GM12878 (cell line): ENCODE data around the gene PITRM1. TPM values are rescaled to one million over a fixed set of nuclear protein-coding genes. Genes with fewer than 3 reads are reported as not detected.

Experiments
- ATAC-seq: fragments of 200-7000 bp; cut with Tn5 transposase; 3 replicates; pipeline ENCODE4 v1.9.1; 2020; ENCODE audit warnings: mild to moderate bottlenecking, moderate library complexity
- BruUV-seq: library from RNA; stranded (reverse); fragments of 400-500 nt; replicated peaks from 2 replicates; lab custom pipeline; 2021; lab: Mats Ljungman, UMichigan
- CTCF ChIA-PET: fragments of 300-600 bp; sonication (Branson Sonifier 250); formaldehyde crosslinking; extraction: SDS; loops from one replicate; lab custom pipeline; 2021; ENCODE audit warnings: inconsistent platforms; lab: Yijun Ruan, JAX
- POLR2A ChIA-PET: fragments of 350-600 bp; formaldehyde crosslinking; extraction: SDS; loops from one replicate; lab custom pipeline; 2021; ENCODE audit warnings: inconsistent platforms; lab: Charles Lee
- RAD21 ChIA-PET: fragments of 300-600 bp; sonication (Branson Sonifier 250); formaldehyde crosslinking; loops from one replicate; lab custom pipeline; 2023; ENCODE audit warnings: antibody characterized with exemption; ENCODE audit not compliant: unreplicated experiment; lab: Charles Lee
- SMC1A ChIA-PET: fragments of 300-600 bp; sonication (Branson Sonifier 250); formaldehyde crosslinking; loops from one replicate; lab custom pipeline; 2023; ENCODE audit not compliant: unreplicated experiment, uncharacterized antibody; lab: Charles Lee
- DNase-seq: peaks from one replicate; pipeline ENCODE4 v3.0.0-alpha.2; 2011; ENCODE audit warnings: low read depth, low spot score
- FAIRE-seq: peaks from 3 replicates; lab custom pipeline; 2011; peaks lifted over from hg19 to GRCh38; lab: Jason Lieb, UNC
- H2AFZ ChIP-seq: 2 replicates; pipeline ENCODE4 v1.6.0; 2011; ENCODE audit warnings: low read depth, low read length, control low read depth; ENCODE audit not compliant: control insufficient read depth
- H3K27ac ChIP-seq: 2 replicates; pipeline ENCODE4 v1.5.1; 2011; ENCODE audit warnings: control low read depth; ENCODE audit not compliant: control insufficient read depth, insufficient read depth
- H3K27me3 ChIP-seq, 2 experiments: replicated peaks in 1 of 2; 2 replicates each; pipeline versions ENCODE4 v1.6.0 to v1.6.1; 2011; ENCODE audit warnings: low read length in 1 of 2; ENCODE audit not compliant: control insufficient read depth in 2 of 2, insufficient read depth in 2 of 2
- H3K36me3 ChIP-seq, 2 experiments: 2 replicates each; pipeline ENCODE4 v1.5.1; 2011; ENCODE audit warnings: low read length in 1 of 2; ENCODE audit not compliant: control insufficient read depth in 2 of 2, insufficient read depth in 2 of 2
- H3K4me1 ChIP-seq: 2 replicates; pipeline ENCODE4 v1.6.1; 2011; ENCODE audit warnings: mild to moderate bottlenecking, low read length, moderate library complexity, mixed read lengths; ENCODE audit not compliant: control insufficient read depth, insufficient read depth
- H3K4me2 ChIP-seq: 2 replicates; pipeline ENCODE4 v1.6.0; 2011; ENCODE audit warnings: control low read depth; ENCODE audit not compliant: control insufficient read depth, insufficient read depth
- H3K4me3 ChIP-seq: fragments of 200-600 bp; sonication (generic); 2 replicates; pipeline ENCODE4 v1.5.1; 2016
- H3K79me2 ChIP-seq: 2 replicates; pipeline ENCODE4 v1.6.0; 2011; ENCODE audit warnings: low read length; ENCODE audit not compliant: control insufficient read depth, insufficient read depth
- H3K9ac ChIP-seq: 2 replicates; pipeline ENCODE4 v1.8.0; 2011; ENCODE audit warnings: low read length, control low read depth, mixed read lengths; ENCODE audit not compliant: control insufficient read depth, insufficient read depth
- H3K9me3 ChIP-seq: replicated peaks from 3 replicates; pipeline ENCODE4 v1.5.1; 2011; ENCODE audit warnings: mild to moderate bottlenecking, low read length; ENCODE audit not compliant: control insufficient read depth, insufficient read depth
- H4K20me1 ChIP-seq: 2 replicates; pipeline ENCODE4 v1.6.0; 2011; ENCODE audit not compliant: control insufficient read depth, insufficient read depth
- CHD2 ChIP-seq: IDR thresholded peaks from 2 replicates; pipeline ENCODE4 v1.6.1; 2011; ENCODE audit warnings: low read depth, low read length, improper control_type of control experiment, borderline replicate concordance
- IKZF2 ChIP-seq, 2 experiments: fragments of 450-650 bp; IDR thresholded peaks; 2 replicates each; pipeline ENCODE4 v1.6.1; 2017; ENCODE audit warnings: mild to moderate bottlenecking in 2 of 2, moderate library complexity in 2 of 2
- POLR2A ChIP-seq: IDR thresholded peaks from 2 replicates; pipeline ENCODE4 v1.6.1; 2011; ENCODE audit warnings: low read depth, mild to moderate bottlenecking, low read length
- STAT3 ChIP-seq: IDR thresholded peaks from 2 replicates; pipeline ENCODE4 v1.6.1; 2011; ENCODE audit warnings: low read depth, low read length, improper control_type of control experiment
- TCF3 ChIP-seq: IDR thresholded peaks from 2 replicates; pipeline ENCODE4 v1.6.1; 2012; ENCODE audit warnings: low read depth, mild to moderate bottlenecking, low read length, borderline replicate concordance; ENCODE audit not compliant: insufficient read depth
- ZNF274 ChIP-seq: IDR thresholded peaks from one replicate; pipeline ENCODE4 v1.8.0; 2011; ENCODE audit not compliant: insufficient read length, insufficient read depth
- WGBS: methylation state at CpG from one replicate; pipeline ENCODE4 v1.1.6; 2016; ENCODE audit warnings: low lambda C conversion rate; ENCODE audit not compliant: insufficient replicate concordance, insufficient coverage; ENCODE audit errors: missing lambda C conversion rate; 5-methylcytosine and 5-hydroxymethylcytosine counted together
- in situ Hi-C: fragments of 300-500 bp; cut with MboI; formaldehyde crosslinking; loops from 9 replicates; pipeline ENCODE4 v1.14.3; 2018; ENCODE audit warnings: mixed read lengths
- intact Hi-C: fragments of 100-400 bp; cut with micrococcal nuclease; formaldehyde crosslinking; loops from one replicate; pipeline ENCODE4 v1.14.2; 2022; ENCODE audit not compliant: unreplicated experiment
- polyA plus RNA-seq, 11 experiments: library from polyadenylated mRNA; depleted of rRNA in 4 of 11; unstranded in 6 of 11; stranded (reverse) in 5 of 11; fragments of >200 nt; fragmentation: Nextera tagmentation in 4 of 11; fragmentation: Illumina TruSeq in 1 of 11; extraction: Ambion mirVana in 4 of 11; extraction: Trizol in 1 of 11; gene quantifications; 1 replicate in 1 of 11; 2 replicates in 10 of 11; pipeline versions ENCODE4 v1.2.1 to v1.2.3, GENCODE V29; 2011 to 2016; ENCODE audit warnings: inconsistent platforms in 2 of 11, missing spikeins in 2 of 11, low read depth in 1 of 11
- total RNA-seq, 4 experiments: library from RNA; depleted of rRNA in 3 of 4; stranded (reverse); fragments of >200 nt in 3 of 4; fragmentation: Illumina TruSeq in 1 of 4; extraction: Trizol in 1 of 4; gene quantifications; 2 replicates each; pipeline versions ENCODE4 v1.2.1 to v1.2.3, GENCODE V29; 2013 to 2021
- TF ChIP-seq, protein P1 (sequence below): IDR thresholded peaks from 2 replicates; pipeline ENCODE4 v1.6.1; 2011; ENCODE audit warnings: borderline replicate concordance, low read depth, mild to moderate bottlenecking, moderate library complexity, low read length; ENCODE audit not compliant: insufficient read depth, poor library complexity, severe bottlenecking
- TF ChIP-seq, protein P2 (sequence below): IDR thresholded peaks from 2 replicates; pipeline ENCODE4 v1.6.1; 2011; ENCODE audit warnings: mild to moderate bottlenecking, low read depth, low read length, moderate library complexity; ENCODE audit not compliant: insufficient replicate concordance
- TF ChIP-seq, protein P3 (sequence below): fragments of 450-650 bp; IDR thresholded peaks from 2 replicates; pipeline ENCODE4 v1.6.1; 2016; ENCODE audit warnings: mild to moderate bottlenecking
- TF ChIP-seq, protein P4 (sequence below): fragments of 450-650 bp; conservative IDR thresholded peaks from 2 replicates; pipeline ENCODE4 v1.6.1; 2017; ENCODE audit warnings: mild to moderate bottlenecking, moderate library complexity

PITRM1 gene
- total and polyA plus RNA-seq, 10 of the 15 experiments (the other 5 are each of a cell fraction or from before 2014, with no cell fraction given), result 15.5 to 53.0 (median 45.0) TPM

DNA sequence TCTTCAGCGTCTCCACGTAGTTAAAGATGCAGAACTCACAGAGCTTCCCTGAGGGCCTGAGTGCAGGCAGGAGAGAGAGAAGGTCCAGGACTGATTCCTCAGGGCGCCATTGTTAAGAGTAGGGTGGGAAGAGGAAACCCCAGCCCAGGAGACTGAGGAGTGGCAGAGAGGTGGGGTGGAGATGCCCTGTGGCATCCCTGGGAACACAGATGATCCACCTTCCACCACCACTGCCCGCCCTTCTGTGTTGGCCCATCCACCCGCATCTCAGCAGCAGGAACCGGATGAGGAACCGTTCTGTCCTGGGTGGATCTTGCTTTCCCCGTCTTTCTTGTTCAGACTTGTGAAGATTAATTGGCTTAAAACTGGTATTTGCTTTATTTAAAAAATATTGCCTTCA, 56.9 kb downstream of the PITRM1 start (continued):
- TF ChIP-seq, protein P1, sequence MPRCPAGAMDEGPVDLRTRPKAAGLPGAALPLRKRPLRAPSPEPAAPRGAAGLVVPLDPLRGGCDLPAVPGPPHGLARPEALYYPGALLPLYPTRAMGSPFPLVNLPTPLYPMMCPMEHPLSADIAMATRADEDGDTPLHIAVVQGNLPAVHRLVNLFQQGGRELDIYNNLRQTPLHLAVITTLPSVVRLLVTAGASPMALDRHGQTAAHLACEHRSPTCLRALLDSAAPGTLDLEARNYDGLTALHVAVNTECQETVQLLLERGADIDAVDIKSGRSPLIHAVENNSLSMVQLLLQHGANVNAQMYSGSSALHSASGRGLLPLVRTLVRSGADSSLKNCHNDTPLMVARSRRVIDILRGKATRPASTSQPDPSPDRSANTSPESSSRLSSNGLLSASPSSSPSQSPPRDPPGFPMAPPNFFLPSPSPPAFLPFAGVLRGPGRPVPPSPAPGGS, result no peak
- TF ChIP-seq, protein P2, sequence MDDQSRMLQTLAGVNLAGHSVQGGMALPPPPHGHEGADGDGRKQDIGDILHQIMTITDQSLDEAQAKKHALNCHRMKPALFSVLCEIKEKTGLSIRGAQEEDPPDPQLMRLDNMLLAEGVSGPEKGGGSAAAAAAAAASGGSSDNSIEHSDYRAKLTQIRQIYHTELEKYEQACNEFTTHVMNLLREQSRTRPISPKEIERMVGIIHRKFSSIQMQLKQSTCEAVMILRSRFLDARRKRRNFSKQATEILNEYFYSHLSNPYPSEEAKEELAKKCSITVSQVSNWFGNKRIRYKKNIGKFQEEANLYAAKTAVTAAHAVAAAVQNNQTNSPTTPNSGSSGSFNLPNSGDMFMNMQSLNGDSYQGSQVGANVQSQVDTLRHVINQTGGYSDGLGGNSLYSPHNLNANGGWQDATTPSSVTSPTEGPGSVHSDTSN, result no peak
- TF ChIP-seq ZNF274 (no peak), STAT3 (no peak), CHD2 (no peak), POLR2A (no peak)

DNA sequence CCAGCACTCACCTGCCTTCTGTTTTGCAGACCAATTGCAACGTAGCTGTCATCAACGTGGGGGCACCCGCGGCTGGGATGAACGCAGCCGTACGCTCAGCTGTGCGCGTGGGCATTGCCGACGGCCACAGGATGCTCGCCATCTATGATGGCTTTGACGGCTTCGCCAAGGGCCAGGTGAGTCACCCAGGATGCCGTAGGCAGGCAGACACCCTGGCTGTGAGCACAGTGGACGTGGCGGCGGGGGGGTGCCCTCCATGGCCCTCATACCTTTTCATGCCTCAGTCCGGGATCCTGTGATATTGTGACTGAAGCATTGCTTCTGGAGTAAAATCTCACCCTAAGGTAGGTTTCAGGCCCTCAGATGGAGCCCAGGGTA, 59.2 kb downstream of the PITRM1 start:
- H3K27ac ChIP-seq, result no peak overlapping the region
- ChIA-PET POLR2A (interaction anchor here (0.5 kb wide), 1 partner anchor 65 kb away, joined by 4 read pairs; no protein-coding TSS in a partner anchor), CTCF (no interaction called here), RAD21 (no interaction called here), SMC1A (no interaction called here)
- DNase-seq (no peak), FAIRE-seq (no peak), ATAC-seq (no peak)
- H3K27me3 ChIP-seq, result no peaks in the 10 kb centered on the region
- peaks cover 43 to 55% of the 10 kb centered on the region in 2 experiments for H3K36me3 ChIP-seq
- in situ Hi-C loops (no loop called here), intact Hi-C loops (no loop called here)
- H2AFZ ChIP-seq, result no peak overlapping the region
- no peaks in the 10 kb centered on the region for H3K4me1 ChIP-seq
- no peaks in the 10 kb centered on the region for H4K20me1 ChIP-seq
- no peak overlapping the region for H3K9ac ChIP-seq
- no peaks in the 10 kb centered on the region for H3K79me2 ChIP-seq
- no TSS peak for BruUV-seq
- H3K4me3 ChIP-seq, result no peak overlapping the region
- 99% methylated on average over 16 of the region's 19 CpGs for WGBS
- H3K4me2 ChIP-seq, result no peak overlapping the region
- H3K9me3 ChIP-seq, result no peaks in the 10 kb centered on the region
- TF ChIP-seq IKZF2 (IDR thresholded peaks at IDR 0.05) (no peak), TCF3 (0 out of 2 replicates have a peak, but pooled peaks have one; percentile 34), POLR2A (no peak)
- TF ChIP-seq, protein P3, sequence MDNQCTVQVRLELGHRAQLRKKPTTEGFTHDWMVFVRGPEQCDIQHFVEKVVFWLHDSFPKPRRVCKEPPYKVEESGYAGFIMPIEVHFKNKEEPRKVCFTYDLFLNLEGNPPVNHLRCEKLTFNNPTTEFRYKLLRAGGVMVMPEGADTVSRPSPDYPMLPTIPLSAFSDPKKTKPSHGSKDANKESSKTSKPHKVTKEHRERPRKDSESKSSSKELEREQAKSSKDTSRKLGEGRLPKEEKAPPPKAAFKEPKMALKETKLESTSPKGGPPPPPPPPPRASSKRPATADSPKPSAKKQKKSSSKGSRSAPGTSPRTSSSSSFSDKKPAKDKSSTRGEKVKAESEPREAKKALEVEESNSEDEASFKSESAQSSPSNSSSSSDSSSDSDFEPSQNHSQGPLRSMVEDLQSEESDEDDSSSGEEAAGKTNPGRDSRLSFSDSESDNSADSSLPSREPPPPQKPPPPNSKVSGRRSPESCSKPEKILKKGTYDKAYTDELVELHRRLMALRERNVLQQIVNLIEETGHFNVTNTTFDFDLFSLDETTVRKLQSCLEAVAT, result no peak
- TF ChIP-seq, protein P4, sequence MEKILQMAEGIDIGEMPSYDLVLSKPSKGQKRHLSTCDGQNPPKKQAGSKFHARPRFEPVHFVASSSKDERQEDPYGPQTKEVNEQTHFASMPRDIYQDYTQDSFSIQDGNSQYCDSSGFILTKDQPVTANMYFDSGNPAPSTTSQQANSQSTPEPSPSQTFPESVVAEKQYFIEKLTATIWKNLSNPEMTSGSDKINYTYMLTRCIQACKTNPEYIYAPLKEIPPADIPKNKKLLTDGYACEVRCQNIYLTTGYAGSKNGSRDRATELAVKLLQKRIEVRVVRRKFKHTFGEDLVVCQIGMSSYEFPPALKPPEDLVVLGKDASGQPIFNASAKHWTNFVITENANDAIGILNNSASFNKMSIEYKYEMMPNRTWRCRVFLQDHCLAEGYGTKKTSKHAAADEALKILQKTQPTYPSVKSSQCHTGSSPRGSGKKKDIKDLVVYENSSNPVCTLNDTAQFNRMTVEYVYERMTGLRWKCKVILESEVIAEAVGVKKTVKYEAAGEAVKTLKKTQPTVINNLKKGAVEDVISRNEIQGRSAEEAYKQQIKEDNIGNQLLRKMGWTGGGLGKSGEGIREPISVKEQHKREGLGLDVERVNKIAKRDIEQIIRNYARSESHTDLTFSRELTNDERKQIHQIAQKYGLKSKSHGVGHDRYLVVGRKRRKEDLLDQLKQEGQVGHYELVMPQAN, result no peak
- TF ChIP-seq, protein P1, result peak; percentile 38
